Glomerular endothelial cell (primary cell): ENCODE data around the gene CAMTA1. TPM values are rescaled to one million over a fixed set of nuclear protein-coding genes. Genes with fewer than 3 reads are reported as not detected.

Experiments used
- DNase-seq: peaks from one replicate; pipeline ENCODE4 v3.0.0-alpha.2; 2011; ENCODE audit warnings: low read depth, low spot score; ENCODE audit errors: extremely low read depth
- total RNA-seq: library from RNA; depleted of rRNA; stranded (reverse); fragments of >200 nt; gene quantifications from 2 replicates; pipeline ENCODE4 v1.2.3, GENCODE V29; 2015

CAMTA1 gene
- total RNA-seq, 1 donor from 2014 or later = 111 TPM

- DNase-seq = no peak
Measured at GRCh38 chr1:7235871-7236517, 450.7 kb downstream of the CAMTA1 start.

GRCh38 chr1:7236844-7237515 is 451.7 kb downstream of the CAMTA1 start:
- no peak for DNase-seq

GRCh38 chr1:7247158-7247557 is 461.9 kb downstream of the CAMTA1 start:
- DNase-seq = no peak

GRCh38 chr1:7247791-7248548 is 462.7 kb downstream of the CAMTA1 start:
- DNase-seq = no peak

- DNase-seq = no peak
Measured at GRCh38 chr1:7248549-7249199, 463.4 kb downstream of the CAMTA1 start.

GRCh38 chr1:7249516-7249915 is 464.3 kb downstream of the CAMTA1 start:
- DNase-seq = no peak

- no peak for DNase-seq
Measured at GRCh38 chr1:7250176-7250575, 464.9 kb downstream of the CAMTA1 start.

GRCh38 chr1:7250597-7251453 is 465.6 kb downstream of the CAMTA1 start:
- no peak for DNase-seq

- no peak for DNase-seq
Measured at GRCh38 chr1:7251454-7251800, 466.2 kb downstream of the CAMTA1 start.

GRCh38 chr1:7252411-7253117 is 467.3 kb downstream of the CAMTA1 start:
- no peak for DNase-seq

GRCh38 chr1:7253118-7253480 is 467.8 kb downstream of the CAMTA1 start:
- no peak for DNase-seq

- no peak for DNase-seq
Measured at GRCh38 chr1:7253988-7254587, 468.8 kb downstream of the CAMTA1 start.

- DNase-seq = no peak
Measured at GRCh38 chr1:7255303-7256058, 470.2 kb downstream of the CAMTA1 start.

GRCh38 chr1:7256526-7256925 is 471.3 kb downstream of the CAMTA1 start:
- no peak for DNase-seq

- DNase-seq = no peak
Measured at GRCh38 chr1:7257225-7257624, 472.0 kb downstream of the CAMTA1 start.

- DNase-seq = no peak
Measured at GRCh38 chr1:7258589-7259135, 473.4 kb downstream of the CAMTA1 start.

- no peak for DNase-seq
Measured at GRCh38 chr1:7259955-7260354, 474.7 kb downstream of the CAMTA1 start.

GRCh38 chr1:7261490-7261889 is 476.2 kb downstream of the CAMTA1 start:
- no peak for DNase-seq

GRCh38 chr1:7262611-7263010 is 477.4 kb downstream of the CAMTA1 start:
- DNase-seq = no peak
